ENCODE measurements around the gene SNRK.

DNA sequence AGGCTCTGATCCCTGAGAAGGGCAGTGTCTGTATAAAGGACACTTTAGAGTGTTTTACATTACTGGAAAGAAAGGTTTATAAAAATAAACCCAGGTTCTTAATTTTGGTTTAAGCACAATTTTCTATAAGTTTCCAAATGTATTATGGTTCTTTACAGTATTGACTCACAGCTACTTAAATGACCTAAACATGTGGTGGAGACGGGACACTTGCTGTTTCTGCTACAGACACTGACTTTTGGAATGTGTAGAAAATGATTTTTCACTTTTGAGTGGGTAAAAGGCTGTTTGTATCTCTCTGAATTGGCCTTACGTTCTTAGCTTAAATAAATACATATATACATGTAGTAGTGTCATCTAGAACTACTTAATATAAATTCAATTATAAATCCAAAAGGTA is 55.4 kb downstream of the SNRK start:
- TF ChIP-seq, protein P1, sequence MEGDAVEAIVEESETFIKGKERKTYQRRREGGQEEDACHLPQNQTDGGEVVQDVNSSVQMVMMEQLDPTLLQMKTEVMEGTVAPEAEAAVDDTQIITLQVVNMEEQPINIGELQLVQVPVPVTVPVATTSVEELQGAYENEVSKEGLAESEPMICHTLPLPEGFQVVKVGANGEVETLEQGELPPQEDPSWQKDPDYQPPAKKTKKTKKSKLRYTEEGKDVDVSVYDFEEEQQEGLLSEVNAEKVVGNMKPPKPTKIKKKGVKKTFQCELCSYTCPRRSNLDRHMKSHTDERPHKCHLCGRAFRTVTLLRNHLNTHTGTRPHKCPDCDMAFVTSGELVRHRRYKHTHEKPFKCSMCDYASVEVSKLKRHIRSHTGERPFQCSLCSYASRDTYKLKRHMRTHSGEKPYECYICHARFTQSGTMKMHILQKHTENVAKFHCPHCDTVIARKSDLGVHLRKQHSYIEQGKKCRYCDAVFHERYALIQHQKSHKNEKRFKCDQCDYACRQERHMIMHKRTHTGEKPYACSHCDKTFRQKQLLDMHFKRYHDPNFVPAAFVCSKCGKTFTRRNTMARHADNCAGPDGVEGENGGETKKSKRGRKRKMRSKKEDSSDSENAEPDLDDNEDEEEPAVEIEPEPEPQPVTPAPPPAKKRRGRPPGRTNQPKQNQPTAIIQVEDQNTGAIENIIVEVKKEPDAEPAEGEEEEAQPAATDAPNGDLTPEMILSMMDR (IDR thresholded peaks at IDR 0.05), result no peak
- TF ChIP-seq ZFX (IDR thresholded peaks at IDR 0.05; ENCODE audit: borderline replicate concordance), result no peak
